HK-2 (cell line): ENCODE results near the gene BHMT.

Experiments
- DNase-seq: peaks from one replicate; pipeline ENCODE4 v3.0.0-alpha.2; 2018; ENCODE audit not compliant: unreplicated experiment

Gene BHMT, protein sequence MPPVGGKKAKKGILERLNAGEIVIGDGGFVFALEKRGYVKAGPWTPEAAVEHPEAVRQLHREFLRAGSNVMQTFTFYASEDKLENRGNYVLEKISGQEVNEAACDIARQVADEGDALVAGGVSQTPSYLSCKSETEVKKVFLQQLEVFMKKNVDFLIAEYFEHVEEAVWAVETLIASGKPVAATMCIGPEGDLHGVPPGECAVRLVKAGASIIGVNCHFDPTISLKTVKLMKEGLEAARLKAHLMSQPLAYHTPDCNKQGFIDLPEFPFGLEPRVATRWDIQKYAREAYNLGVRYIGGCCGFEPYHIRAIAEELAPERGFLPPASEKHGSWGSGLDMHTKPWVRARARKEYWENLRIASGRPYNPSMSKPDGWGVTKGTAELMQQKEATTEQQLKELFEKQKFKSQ

DNA sequence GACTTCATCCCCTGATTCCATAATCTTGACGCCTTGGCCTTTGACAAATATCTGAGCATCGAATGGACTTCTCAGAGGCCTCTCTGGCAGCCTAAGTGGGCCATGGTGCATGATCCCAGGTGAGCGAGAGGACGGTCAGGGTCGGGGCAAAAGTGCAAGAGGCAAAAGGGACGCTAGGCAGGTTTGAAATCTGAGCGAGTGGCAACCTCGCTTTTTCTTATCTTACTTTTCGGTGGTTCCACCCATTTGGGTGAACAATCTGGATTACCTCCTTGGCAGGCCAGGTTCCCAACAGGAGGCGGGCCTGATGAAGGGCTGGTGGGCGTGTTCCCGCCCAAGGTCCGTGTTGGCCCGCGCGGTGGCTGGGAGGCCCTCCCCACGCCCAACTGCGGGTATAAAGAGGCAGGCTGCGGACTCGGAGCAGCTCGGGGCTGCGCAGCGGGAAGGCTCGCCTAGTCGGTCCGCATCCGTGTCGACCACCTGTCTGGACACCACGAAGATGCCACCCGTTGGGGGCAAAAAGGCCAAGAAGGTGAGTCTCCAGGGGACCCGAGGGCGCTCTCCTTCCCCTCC lies at the start of gene BHMT:
TSS of gene BHMT (plus strand) at position 423 of the 573 bp plus-strand sequence. CDS start at position 500, 77 bp downstream.
- no peak for DNase-seq

DNA sequence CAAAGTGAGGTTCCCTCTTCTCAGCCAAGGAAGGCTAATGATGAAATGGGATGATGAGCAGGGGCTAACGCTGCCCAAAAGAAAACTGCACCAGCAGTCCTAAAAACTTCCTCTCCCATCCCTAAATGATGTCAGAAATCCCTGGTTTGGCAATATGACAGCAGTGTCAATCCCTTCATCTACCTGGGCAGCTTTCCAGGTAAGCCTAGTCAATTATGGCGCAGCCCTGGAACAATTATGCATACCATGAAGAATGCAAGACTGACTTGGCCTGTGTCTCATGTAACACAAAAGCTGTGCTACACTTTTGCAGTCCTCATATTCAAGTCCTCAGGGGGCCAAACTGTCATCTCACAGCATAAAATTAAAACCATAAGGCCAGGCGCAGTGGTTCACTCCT lies 49.2 kb upstream of the BHMT start:
- no peak for DNase-seq

DNA sequence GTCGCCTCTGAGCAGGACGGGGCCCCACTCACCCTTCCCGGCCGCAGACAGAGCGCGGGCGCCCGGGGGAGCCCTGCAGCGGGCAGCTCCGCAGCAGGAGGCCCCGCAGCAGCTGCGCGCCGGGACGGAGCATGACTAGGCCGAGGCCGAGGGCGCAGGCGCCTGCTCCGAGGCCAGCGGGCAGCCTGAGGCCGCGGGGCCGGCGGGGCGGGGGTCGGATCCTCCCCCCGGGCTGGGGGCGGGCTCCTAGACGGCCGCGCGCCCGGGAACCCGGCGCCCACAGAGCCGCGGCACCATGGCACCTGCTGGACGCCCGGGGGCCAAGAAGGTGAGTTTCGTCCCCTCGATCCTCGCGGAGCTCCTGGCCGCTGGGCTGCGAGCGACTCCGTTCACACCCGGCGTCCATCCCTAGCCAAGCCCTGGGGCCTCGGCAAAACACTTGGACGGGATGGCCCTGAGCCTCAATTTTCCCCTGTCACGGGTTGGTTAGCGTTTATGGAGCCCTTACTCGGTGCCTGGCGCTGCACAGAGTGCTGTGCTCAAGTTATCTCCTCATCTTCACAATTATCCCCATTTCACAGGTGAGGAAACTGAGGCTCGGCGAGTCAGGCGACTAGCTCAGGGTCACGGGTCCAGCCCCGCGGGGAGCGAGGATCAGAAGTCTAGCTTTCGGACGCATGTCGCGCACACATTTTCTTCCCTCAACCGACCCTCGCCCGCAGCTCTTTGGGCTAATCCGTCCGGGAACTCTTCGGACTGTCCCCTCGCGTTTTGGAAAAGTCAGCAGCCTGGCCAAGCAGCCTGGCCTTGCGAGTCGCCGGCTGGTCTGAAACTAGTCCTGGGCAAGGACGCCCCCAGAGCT lies 41.9 kb upstream of the BHMT start, which contains the start of the genes BHMT2 and DMGDH:
TSS of gene BHMT2 (plus strand) at position 280 of the 862 bp plus-strand sequence. CDS start at position 296, 16 bp downstream.
TSS of gene DMGDH (minus strand) at position 187 of the 862 bp plus-strand sequence. CDS start at position 133, 54 bp downstream.
- no peak for DNase-seq

DNA sequence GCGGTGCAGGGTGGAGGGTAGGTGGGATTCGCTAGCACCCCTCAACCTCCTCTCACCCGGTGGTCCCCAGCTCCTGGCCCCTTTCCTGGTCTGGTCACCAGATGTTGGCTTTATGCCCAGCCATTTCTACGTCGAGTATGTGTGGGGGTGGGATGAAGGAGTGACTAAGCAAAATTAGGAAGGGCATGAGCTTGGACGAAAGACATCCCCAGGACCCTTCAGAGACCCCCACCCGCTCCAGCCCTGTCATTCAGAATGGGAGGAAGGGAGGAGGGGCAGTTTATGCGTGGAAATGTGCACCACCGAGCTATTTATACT lies 41.3 kb upstream of the BHMT start:
- DNase-seq: no peak

DNA sequence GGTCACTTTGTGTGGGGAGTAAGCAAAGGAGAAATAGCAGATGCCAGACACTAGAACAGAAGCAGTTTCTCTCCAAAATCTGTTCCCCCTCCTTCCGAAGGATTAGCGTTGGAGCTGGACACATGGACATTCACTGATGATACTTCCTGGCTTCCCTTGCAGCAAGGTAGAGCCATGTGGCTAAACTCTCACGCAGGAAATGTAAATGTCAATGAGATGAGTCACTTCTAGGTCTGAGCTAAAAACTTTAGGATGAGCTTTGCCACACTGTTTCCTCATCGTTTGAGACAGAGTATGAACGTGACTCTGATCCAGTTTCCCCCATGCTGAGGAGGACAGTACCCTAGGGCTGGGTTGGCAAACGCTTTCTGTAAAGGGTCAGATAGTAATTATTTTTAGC lies 37.0 kb upstream of the BHMT start:
- peak; percentile 6 for DNase-seq

DNA sequence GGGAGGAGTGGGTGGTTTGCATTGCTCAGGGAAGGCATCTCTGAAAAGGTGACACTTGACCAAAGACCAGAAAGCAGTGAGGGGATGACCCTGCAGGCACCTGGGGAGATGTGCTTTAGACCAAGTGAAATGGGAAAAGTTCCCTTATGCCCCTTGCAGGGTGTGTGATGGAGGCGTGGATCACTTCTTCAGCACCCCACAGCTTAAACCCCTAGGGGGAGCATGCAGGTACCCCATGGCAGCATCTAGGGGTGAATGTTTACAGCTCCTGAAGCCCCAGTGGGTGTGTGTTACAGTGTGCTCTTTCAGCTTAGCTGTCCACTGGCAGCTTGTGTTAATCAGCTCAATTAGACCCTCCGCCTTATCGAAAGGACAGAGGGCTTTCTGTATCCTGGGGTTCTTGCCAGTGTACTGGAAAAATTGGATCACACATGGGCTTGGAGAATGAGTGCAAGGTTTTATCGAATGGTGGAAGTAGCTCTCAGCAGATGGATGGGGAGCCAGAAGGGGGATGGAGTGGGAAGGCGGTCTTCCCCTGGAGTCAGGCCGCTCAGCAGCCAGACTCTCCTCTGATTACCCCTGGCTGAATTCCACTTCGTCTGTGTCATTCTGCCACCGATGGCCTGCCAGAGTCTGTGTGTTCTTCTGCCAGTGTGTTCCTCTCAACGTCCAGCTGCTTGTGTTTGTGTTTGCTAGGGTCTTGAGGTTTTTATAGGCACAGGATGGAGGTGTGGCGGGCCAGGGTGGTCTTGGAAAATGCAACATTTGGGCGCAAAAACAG lies 35.8 kb upstream of the BHMT start:
- DNase-seq: no peak

DNA sequence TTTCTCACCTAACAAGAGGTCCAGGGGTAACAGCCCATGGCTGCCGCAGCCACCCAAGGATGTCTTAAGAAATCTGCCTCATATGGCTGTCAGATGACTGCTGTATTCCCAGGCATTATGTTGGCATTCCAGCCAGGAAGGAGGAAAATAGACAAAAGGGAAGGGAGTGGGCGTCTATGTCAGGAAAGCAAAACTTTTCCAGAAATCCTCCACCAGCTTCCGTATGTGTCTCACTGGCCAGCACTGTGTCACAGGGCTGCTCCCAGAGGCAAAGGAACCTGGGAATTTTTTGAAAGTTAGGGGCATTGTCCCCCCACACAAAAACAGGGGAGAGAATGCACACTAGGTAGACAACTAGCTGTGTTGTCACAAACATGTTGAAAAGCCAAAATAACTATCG lies 34.8 kb upstream of the BHMT start:
- DNase-seq: no peak

DNA sequence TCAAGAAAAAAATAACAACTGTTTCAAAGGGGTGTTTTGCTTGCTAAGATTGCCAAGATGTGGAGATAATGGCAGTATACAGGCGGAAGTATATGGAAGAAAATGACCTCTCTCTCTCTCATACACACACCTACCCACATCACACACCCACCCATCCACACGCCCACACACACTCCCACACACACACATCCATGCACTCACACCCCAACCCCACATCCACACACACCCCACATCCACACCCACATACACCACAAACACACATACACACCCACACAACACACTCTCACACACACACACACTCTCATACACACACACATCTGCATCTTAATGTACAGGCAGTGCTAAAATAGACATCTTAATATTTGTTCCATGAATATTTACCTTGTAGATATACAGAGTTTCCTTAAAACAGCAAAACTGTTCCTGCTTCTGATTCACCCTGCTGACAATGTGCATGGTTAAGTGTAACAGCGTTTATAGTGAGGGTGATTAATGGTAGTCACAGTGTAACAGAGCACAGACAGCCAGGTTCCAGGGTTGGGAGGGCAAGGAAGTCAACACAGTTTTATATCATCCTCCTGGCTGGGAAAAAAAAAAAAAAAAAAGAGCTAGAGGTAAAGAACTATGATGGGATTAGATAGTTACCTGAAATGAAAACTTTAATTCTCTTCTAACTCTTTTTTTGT lies 33.8 kb upstream of the BHMT start:
- no peak for DNase-seq

DNA sequence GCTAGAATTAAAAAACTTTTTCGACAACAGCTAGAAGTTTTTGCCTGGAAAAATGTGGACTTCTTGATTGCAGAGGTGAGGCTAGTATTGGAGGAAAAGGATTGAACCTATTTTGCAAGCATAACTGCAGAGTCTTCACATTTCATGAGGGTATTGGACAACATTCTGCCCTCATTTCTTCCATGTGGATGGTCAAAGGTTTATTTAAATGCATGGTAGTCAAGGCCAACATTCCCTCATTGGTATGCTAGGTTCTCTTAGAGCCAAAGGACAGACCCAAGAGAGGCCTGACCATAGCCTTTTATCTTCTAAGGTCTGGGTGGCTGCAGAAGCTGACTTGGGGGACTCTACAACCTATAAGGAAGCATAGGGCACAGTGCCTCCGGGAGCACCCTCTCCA lies 30.8 kb upstream of the BHMT start:
- DNase-seq: no peak

DNA sequence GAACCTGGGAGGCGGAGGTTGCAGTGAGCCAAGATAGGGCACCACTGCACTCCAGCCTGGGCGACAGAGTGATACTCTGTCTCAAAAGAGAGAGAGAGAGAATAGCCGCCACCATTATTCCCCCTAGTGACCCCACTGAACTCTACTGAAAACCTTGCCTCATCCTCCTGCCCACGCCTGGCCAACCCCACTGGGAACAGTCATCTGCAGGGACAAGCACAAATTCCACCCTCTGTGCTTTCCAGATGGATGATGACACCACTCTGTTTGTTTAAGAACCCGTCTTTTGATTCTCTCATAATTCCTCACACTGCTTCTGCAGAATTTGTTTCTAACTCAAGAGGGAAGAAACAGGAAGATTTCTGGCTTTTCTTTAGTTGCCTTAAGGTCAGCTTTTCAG lies 29.8 kb upstream of the BHMT start:
- DNase-seq: no peak

DNA sequence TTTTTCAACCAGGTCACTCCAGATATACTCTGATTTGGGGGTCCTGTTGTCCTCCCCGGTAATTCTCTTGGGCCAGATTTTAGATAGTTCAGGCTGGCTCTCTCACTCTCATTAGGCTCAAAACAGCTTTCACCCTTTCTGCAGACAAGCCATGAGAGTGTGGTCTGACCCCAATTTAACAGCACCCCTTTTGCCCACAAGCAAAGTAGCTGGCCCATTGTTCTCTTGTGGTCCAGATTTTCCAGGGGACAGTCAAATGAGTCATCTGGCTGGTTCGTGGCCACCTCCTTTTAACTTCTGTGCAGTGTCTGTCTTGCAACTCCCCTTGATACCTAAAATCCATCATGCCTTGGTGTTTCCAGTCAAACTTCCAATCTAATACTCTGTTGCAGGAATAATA lies 25.5 kb upstream of the BHMT start:
- DNase-seq: no peak

DNA sequence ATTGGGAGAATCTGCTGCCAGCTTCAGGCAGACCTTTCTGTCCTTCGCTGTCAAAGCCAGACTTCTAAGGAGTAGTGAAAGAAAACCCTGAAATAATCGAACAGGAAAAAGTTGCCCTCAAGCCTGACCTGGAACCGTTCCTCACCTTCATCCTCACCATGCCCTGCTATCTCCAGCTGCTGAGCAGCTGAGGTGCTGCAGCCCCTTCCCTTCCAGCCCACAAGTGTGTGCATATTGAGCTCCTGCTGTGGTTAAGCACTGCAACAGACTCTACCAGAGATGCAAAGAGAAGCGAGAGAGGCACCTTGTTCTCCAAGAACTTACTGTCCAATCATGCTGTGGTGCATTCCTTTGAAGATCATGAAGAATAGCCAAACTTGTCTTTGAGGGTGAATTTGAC lies 23.1 kb upstream of the BHMT start:
- DNase-seq: no peak

DNA sequence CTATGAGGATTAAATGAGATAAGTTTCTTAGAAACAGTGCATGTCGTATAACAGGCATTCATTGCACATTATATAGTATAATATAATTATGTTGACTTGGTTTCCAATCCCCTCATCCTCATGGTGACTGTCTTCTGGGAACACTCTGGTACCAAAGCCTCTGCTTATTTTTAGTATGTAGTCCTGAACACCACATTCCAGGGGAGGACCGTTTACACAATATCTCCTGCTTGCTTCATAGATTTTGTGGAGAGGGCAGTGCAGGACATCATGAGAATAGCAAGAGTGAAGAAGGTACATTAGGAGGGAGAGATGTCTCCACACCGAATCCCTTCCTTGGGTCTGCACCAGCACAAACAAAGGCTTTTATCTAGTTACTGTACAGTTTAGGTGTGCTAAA lies 20.5 kb upstream of the BHMT start:
- no peak for DNase-seq

DNA sequence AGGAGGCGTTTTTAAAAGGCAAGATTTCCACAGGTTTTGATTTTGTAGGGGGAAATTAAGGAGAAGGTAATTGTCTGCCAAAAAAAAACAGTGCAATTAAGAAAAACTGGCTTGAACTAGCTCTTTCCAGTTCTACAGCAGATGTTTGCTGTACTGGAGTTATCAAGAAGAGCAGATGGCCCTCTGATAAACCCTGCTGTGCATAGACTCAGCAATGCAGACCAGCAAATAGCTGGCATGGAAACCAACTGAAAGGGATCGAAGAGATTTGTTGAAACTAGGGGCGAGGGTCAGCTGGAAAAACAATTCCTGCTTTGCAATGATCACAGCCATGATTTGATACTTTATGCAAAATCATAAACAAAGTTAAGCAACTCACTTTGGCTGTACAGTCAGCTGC lies 17.8 kb upstream of the BHMT start:
- DNase-seq: no peak

DNA sequence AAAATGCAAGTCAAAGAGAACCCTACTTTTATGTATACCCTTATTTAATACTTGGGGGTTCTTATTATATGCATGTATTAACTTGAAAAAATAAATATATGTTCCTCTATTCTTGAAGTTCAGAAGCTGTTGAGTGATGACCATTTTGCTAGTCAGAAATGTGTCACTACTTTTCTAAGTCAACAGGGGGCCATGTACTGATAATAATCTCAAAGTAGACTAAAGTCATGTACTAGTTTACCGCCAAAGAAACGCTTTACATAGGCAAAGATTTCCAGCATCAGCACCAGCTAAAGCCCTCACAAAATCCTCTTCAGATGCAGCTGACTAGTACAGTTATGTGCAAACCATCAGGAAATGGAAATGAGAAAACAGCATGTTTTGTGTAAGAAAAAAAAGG lies 5.7 kb upstream of the BHMT start:
- DNase-seq: no peak

DNA sequence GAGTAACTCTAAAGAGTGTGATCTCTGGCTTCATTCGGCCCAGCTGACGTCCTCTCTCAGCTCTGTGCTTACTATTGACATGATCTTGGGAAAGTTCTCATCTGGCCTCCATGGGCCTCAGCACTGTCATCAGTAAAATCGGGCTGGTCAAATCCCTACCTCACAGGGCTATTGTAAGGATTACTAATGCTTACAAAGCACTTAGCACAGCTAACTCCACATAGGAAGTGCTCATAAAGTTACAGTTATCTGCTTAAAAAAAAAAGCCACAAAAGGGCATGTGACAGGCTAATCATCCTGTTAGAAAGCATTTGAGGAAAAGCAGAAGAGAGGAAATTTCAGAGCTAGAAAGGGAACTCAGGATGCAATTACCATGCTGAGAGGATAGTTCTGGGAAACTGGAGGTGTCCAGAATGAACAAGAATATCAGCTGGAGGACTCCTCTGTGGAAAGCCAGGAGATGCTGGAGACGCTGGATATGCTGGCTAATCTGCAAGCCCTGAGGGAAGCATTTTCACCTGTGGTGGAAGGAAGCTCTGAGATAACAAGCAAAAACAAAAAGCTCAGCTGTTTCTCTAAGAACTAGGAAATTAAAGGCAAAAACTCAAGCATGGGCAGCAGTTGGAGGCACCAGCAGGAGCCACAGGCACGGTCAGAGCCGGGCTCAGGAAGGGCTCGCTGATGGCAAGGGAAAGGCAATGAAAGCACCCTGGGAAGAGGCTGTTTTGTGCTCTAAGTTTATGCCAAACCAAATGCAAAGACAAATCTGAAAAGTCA lies 4.4 kb upstream of the BHMT start:
- DNase-seq: no peak

DNA sequence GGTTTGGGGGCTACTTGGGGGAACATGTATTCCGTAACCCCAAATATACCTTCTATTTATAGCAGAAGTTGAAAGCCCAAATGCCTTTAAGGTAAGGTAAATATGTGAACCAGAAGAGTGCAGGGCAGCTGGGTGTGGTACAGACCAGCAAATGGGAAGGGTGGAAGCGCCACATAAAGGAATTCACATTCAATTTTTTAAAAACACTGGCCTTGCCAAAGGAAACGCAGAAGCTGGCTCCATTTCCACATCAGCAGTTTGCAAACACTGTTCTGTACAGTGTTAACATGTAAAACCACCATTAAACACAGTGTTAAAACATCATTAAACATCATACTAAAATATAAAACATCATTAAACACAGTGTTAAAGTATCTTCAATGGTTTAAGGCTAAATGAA lies 3.5 kb upstream of the BHMT start:
- DNase-seq: no peak

DNA sequence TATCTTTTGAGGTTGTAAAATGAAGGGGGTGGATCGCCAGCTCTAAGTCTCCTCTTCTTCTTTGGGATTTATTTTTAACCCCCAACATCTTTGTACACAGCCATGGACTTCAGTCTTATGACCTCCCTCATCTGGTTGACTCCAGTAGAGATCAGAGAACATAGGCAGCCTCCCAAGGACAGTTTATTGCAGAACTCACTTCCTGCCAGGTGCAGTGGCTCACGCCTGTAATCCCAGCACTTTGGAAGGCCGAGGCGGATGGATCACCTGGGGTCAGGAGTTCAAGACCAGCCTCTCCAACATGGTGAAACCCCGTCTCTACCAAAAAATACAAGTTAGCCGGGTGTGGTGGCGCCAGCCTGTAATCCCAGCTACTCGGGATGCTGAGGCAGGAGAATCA lies 2.8 kb upstream of the BHMT start:
- no peak for DNase-seq

DNA sequence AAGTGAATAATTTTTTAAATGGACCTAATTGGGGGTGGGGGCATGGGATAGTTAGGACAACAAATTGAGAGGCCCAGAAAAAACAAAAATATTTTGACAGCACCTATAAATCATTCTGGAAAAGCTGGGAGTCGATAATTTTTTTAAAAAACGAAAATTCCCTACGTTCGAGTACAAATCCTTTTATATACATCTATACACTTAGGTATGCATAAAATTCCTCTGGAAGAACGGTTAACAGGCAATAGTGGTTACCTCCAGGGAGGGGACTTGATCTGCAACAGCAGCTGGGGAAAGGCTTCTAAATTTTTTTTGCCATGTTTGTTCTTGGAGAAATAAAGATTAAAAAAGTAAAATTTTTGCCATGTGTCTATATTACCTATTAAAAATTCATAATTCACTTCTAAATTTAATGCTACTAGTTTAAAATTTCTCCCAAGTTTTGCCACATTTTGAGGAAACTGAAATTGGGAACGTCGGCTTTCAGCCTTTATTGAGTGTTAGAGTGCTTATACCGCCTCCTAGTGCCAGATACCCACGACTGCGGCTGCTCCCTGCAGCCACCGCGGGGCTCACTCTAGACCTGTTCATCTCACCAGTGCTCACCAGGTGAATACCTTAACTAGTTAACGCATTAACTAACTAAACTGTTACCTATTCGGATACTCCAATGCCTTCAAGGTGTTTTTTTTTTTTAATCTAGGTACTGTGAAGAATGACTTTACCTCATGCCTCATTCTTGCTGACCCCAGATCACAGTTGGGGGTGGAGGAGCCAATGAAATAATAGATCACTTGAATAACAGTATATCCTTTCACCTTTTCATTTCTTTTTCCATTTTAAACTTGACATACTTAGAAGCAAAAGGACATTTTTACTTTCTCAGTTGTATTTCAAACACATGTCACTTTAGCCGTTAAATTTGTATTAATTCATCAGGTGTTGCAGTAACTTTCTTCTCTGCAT lies 1.8 kb upstream of the BHMT start:
- no peak for DNase-seq
